ENCODE data around the gene ITGA5.
A peak's percentile ranks its signal among the peaks of the same experiment; 100 is the strongest.

ITGA5 gene

DNA sequence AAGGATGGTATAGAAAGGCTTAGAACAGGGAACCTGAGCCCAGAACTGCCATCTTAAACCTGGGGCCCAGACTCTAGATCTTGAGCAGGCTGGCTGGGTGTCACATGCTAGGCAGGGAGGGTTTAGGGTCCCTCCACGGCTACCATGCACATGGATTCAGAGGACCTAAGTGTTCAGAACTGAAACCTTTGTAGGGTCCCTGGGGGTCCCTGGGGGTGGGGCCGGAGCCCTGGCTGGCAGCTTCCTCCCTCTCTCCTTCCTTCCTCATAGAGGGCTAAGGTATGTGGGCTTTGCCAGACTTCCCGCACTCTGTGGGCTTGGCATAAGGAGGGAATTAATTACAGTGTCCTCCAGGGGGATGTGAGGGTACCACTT, 29.9 kb downstream of the ITGA5 start:
- TF ChIP-seq, protein P1, sequence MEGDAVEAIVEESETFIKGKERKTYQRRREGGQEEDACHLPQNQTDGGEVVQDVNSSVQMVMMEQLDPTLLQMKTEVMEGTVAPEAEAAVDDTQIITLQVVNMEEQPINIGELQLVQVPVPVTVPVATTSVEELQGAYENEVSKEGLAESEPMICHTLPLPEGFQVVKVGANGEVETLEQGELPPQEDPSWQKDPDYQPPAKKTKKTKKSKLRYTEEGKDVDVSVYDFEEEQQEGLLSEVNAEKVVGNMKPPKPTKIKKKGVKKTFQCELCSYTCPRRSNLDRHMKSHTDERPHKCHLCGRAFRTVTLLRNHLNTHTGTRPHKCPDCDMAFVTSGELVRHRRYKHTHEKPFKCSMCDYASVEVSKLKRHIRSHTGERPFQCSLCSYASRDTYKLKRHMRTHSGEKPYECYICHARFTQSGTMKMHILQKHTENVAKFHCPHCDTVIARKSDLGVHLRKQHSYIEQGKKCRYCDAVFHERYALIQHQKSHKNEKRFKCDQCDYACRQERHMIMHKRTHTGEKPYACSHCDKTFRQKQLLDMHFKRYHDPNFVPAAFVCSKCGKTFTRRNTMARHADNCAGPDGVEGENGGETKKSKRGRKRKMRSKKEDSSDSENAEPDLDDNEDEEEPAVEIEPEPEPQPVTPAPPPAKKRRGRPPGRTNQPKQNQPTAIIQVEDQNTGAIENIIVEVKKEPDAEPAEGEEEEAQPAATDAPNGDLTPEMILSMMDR (IDR thresholded peaks at IDR 0.05; ENCODE audit: insufficient read depth, missing control alignments) = no peak
- DNase-seq (ENCODE audit: insufficient read length, low spot score) = no peak
- FAIRE-seq = no peak

DNA sequence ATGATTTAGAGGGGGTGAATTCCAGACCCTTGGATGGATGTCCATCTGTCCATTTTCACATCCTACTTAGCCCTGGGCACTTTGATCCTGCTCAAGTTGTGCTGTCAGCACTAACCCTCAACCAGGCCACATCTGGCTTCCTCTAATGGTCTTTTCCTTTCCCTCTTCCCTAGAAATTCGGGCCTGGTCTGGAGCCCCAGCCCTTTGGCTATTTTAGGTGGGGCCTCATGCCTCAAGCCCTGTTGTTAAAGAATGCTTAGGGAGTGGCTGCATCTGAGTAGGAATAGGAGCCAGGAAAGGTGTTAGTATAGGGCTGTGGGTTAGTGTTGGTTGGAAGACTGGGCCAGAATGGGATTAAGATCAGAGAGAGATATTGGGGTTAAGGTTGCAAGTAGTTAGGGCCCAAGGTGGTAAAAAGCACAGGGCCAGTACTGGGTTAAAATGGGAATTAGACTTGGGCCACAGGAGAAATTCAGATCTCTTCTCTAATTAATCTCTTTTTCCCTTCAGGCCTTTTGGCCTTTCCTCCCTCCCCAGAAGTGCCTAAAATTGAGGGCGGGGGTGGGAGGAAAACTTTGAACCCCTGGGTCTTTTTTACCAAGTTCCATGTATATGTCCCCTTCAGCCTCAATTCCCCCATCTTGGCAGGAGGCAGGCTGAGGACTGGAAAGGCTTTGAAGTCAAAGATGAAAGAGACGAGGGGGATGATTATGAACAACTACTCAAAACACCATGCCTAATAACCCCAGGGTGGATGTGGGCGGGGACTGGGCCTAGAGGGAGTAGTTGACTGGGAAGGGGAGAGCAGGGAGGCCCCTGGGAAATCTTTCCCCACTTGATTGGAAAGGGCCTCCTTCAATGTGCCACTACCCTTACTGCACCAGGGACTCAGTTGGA, 30.6 kb downstream of the ITGA5 start:
- TF ChIP-seq, protein P1 (IDR thresholded peaks at IDR 0.05; ENCODE audit: insufficient read depth, missing control alignments) = no peak
- no peak for DNase-seq (ENCODE audit: insufficient read length, low spot score)
- no peak for FAIRE-seq

DNA sequence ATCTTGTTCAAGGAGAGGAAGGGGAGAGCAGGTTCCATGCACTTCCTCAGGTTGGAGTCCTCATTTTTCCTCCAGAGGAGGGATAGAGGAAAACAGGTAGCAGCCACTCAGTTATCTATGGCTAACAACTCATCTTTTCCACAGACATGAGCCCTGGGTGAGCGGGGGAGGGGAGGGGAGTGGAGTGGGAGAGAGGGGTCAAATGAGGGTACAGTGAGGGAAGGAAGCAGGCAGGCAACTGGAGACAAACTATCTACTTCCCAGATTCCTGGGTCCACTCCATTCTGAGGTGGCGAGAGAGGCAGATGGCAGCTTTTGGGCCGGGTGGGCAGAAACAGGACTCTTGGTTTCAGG, 32.0 kb downstream of the ITGA5 start:
- TF ChIP-seq, protein P1 (IDR thresholded peaks at IDR 0.05; ENCODE audit: insufficient read depth, missing control alignments) = no peak
- FAIRE-seq = no peak
- no peak for DNase-seq (ENCODE audit: insufficient read length, low spot score)

DNA sequence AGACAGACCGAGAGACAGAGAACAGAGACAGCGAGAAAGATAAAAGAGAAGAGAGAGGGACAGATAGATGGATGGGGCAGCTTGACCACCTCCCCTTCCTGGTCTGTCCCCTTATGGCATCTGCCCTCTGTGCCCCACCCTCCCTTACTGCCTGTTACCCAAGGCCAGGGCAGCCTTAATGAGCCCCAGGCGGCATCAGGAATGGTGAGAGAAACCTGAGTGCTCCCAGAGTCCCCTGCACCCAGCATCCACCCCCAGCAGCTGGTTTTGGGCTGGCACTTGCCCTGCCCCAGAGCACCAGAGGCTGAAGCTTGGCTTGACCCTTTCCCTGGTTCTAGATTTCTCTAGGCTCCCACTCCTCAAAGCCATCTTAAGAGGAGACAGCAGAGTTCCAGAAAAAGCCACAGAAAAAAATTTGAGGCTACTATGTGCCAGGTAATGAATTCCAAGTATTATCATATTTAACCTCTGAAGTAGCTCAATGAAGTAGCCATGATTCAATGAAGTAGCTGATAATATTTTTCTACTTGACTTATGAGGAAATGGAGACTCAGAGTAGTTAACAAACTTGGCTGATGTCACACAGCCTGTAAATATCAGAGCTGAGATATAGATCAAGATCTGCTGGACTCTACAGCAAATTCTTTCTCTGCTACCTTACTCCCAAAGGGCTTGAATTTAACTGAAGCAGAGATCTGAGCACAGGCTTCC, 32.5 kb downstream of the ITGA5 start:
- FAIRE-seq (no peak), DNase-seq (ENCODE audit: insufficient read length, low spot score) (no peak)
- TF ChIP-seq, protein P1 (IDR thresholded peaks at IDR 0.05; ENCODE audit: insufficient read depth, missing control alignments) = no peak

DNA sequence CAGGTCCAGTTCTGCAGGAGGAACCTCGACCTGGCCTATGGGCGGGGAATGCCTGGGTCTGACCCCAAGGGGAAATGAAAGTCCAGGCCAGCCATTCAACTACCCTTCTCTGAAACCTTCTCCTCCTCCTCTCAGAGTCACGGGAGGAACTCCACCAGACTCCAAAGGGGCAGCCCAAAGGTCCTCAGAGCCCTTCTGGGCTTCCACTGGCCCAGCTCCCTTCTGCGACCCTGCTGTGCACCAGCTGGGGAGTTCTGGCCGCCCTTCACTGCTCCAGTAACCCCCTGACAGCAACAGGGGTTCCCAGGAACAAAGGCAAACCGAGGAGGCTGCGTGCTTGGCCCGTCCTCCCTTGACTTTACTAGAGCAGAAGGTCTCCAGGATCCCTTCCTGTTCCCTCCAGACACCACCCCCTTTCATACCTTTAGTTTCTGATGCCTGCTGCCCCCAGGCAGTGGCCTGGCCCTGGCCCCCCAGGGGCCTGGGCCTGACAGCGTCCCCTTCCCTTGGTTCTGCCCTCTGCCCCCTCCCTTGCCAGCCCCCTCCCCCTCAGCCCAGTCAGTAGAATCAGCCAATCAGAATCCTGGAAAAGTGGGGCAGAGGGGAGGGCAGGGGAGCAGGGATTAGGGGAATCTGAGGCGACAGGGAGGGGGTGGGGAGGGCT, 33.7 kb downstream of the ITGA5 start:
- DNase-seq (ENCODE audit: insufficient read length, low spot score) = peak; percentile 92
- TF ChIP-seq, protein P1 (IDR thresholded peaks at IDR 0.05; ENCODE audit: insufficient read depth, missing control alignments) = no peak
- FAIRE-seq = no peak

DNA sequence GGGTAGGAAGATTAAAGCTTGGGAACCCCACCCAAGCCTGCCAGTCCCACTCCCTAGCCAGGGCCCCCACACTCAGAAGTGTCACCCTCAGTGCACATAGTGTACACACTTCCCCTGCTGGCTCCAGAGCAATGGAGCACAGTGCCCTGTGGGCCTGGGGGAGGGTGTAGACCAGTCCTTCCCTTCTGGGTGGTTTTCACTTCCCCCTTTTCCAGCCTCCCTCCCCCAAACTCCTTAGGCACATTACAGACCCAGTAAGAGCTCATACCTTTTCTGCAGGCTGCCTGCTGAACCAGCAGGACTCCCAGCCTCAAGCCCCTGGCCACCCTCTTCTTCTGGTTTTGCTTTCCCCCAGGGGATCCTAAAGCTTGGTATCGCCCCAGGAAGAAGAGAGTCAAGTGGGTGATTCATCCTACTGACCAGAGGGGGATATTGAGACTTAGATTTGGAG, 34.5 kb downstream of the ITGA5 start, which contains the start of gene ZNF385A:
Gene ZNF385A (minus strand): TSS at position 143 of the 451 bp plus-strand sequence. CDS start 219 bp downstream, outside the sequence.
- DNase-seq (ENCODE audit: insufficient read length, low spot score) = no peak
- no peak for FAIRE-seq
- TF ChIP-seq, protein P1 (IDR thresholded peaks at IDR 0.05; ENCODE audit: insufficient read depth, missing control alignments) = no peak

All from D721Med (cell line).